WTC11 (cell line): ENCODE measurements around the gene RABEPK.

Source experiments
- CREB1 ChIP-seq: sonication (generic); formaldehyde crosslinking; IDR thresholded peaks from 2 replicates; pipeline ENCODE4 v1.8.0; 2023; ENCODE audit warnings: mild to moderate bottlenecking, missing genetic modification reagents
- E2F5 ChIP-seq: sonication (generic); formaldehyde crosslinking; IDR thresholded peaks from 2 replicates; pipeline ENCODE4 v1.8.1; 2022; ENCODE audit warnings: mild to moderate bottlenecking, moderate library complexity, missing genetic modification reagents
- ESRRA ChIP-seq: sonication (generic); formaldehyde crosslinking; IDR thresholded peaks from 2 replicates; pipeline ENCODE4 v1.8.1; 2022; ENCODE audit warnings: mild to moderate bottlenecking, missing genetic modification reagents, borderline replicate concordance
- IRF2 ChIP-seq: sonication (generic); formaldehyde crosslinking; IDR thresholded peaks from 2 replicates; pipeline ENCODE4 v1.8.0; 2022; ENCODE audit warnings: low read depth, missing genetic modification reagents, borderline replicate concordance
- JAZF1 ChIP-seq: fragments of 250-450 bp; sonication (Bioruptor Pico); IDR thresholded peaks from 2 replicates; pipeline ENCODE4 v1.9.0; 2021; ENCODE audit warnings: moderate library complexity, mild to moderate bottlenecking, inconsistent platforms
- NFYB ChIP-seq: sonication (generic); formaldehyde crosslinking; conservative IDR thresholded peaks from 2 replicates; pipeline ENCODE4 v1.8.0; 2022; ENCODE audit warnings: low read depth, missing genetic modification reagents
- PRRX2 ChIP-seq: fragments of 250-450 bp; sonication (Bioruptor Pico); IDR thresholded peaks from 2 replicates; pipeline ENCODE4 v1.8.0; 2021; ENCODE audit warnings: mild to moderate bottlenecking
- RELA ChIP-seq: sonication (generic); formaldehyde crosslinking; IDR thresholded peaks from 2 replicates; pipeline ENCODE4 v1.8.1; 2022; ENCODE audit warnings: missing genetic modification reagents, mild to moderate bottlenecking, borderline replicate concordance
- TCF7 ChIP-seq: sonication (generic); formaldehyde crosslinking; IDR thresholded peaks from 2 replicates; pipeline ENCODE4 v1.8.0; 2022; ENCODE audit warnings: mild to moderate bottlenecking, low read depth, missing genetic modification reagents, moderate library complexity
- TEAD4 ChIP-seq: sonication (generic); formaldehyde crosslinking; IDR thresholded peaks from 2 replicates; pipeline ENCODE4 v1.8.0; 2022; ENCODE audit warnings: mild to moderate bottlenecking, missing genetic modification reagents
- ZNF416 ChIP-seq: fragments of 250-450 bp; sonication (Bioruptor Pico); IDR thresholded peaks from 2 replicates; pipeline ENCODE4 v1.9.0; 2021; ENCODE audit warnings: mild to moderate bottlenecking, inconsistent platforms
- ZNF671 ChIP-seq: fragments of 250-450 bp; sonication (Bioruptor Pico); IDR thresholded peaks from 2 replicates; pipeline ENCODE4 v1.8.0; 2021; ENCODE audit warnings: mild to moderate bottlenecking
- TF ChIP-seq, protein P1 (sequence below): fragments of 200-600 bp; IDR thresholded peaks from 2 replicates; pipeline ENCODE4 v1.8.0; 2022; ENCODE audit warnings: antibody characterized with exemption
- TF ChIP-seq, protein P2 (sequence below): sonication (generic); formaldehyde crosslinking; IDR thresholded peaks from 2 replicates; pipeline ENCODE4 v1.8.0; 2022; ENCODE audit warnings: mild to moderate bottlenecking, missing genetic modification reagents

GRCh38 chr9:125268394-125269013, 68.2 kb downstream of the RABEPK start:
- no peak for TF ChIP-seq JAZF1
- TF ChIP-seq, protein P1, sequence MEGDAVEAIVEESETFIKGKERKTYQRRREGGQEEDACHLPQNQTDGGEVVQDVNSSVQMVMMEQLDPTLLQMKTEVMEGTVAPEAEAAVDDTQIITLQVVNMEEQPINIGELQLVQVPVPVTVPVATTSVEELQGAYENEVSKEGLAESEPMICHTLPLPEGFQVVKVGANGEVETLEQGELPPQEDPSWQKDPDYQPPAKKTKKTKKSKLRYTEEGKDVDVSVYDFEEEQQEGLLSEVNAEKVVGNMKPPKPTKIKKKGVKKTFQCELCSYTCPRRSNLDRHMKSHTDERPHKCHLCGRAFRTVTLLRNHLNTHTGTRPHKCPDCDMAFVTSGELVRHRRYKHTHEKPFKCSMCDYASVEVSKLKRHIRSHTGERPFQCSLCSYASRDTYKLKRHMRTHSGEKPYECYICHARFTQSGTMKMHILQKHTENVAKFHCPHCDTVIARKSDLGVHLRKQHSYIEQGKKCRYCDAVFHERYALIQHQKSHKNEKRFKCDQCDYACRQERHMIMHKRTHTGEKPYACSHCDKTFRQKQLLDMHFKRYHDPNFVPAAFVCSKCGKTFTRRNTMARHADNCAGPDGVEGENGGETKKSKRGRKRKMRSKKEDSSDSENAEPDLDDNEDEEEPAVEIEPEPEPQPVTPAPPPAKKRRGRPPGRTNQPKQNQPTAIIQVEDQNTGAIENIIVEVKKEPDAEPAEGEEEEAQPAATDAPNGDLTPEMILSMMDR: no peak
- TF ChIP-seq ZNF671 (CRISPR knock-in tag): no peak
- no peak for TF ChIP-seq CREB1 (CRISPR knock-in tag)
- no peak for TF ChIP-seq TCF7 (CRISPR knock-in tag)
- no peak for TF ChIP-seq TEAD4 (CRISPR knock-in tag)
- TF ChIP-seq, protein P2, sequence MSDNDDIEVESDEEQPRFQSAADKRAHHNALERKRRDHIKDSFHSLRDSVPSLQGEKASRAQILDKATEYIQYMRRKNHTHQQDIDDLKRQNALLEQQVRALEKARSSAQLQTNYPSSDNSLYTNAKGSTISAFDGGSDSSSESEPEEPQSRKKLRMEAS: no peak
- TF ChIP-seq RELA (CRISPR knock-in tag): no peak
- TF ChIP-seq NFYB (CRISPR knock-in tag): no peak
- TF ChIP-seq E2F5: no peak
- TF ChIP-seq IRF2 (CRISPR knock-in tag): no peak
- no peak for TF ChIP-seq ESRRA (CRISPR knock-in tag)
- TF ChIP-seq PRRX2 (CRISPR knock-in tag): no peak
- TF ChIP-seq ZNF416 (CRISPR knock-in tag): no peak
